Suprapubic skin (tissue), 4 donors: Measurements from ENCODE around the gene DBNDD1.

ENCODE experiments used
- CTCF ChIP-seq, 2 donors: fragments of 200-600 bp in 1 of 2; fragments of 450-650 bp in 1 of 2; sonication (generic) in 1 of 2; IDR thresholded peaks; one replicate each; pipeline ENCODE4 v1.5.1; 2016 to 2019; ENCODE audit warnings: antibody characterized with exemption in 2 of 2, mild to moderate bottlenecking in 1 of 2, moderate library complexity in 1 of 2
- EP300 ChIP-seq: sonication (generic); formaldehyde crosslinking; IDR thresholded peaks from one replicate; pipeline ENCODE4 v1.6.1; 2017; ENCODE audit warnings: antibody characterized with exemption
- POLR2A ChIP-seq, 2 donors: fragments of 450-650 bp; IDR thresholded peaks; one replicate each; pipeline ENCODE4 v1.6.1; 2017; ENCODE audit warnings: antibody characterized with exemption in 2 of 2, mild to moderate bottlenecking in 2 of 2, moderate library complexity in 2 of 2
- POLR2AphosphoS5 ChIP-seq, 3 donors: sonication (generic); formaldehyde crosslinking; IDR thresholded peaks; one replicate each; pipeline ENCODE4 v1.6.1; 2017; ENCODE audit warnings: antibody characterized with exemption in 3 of 3

- TF ChIP-seq CTCF (IDR thresholded peaks at IDR 0.05) (no peak), POLR2A (IDR thresholded peaks at IDR 0.05) (no peak), EP300 (no peak), POLR2AphosphoS5 (IDR thresholded peaks at IDR 0.05) (no peak)
Observed at GRCh38 chr16:89958068-89958467, 61.2 kb downstream of the DBNDD1 start.
